Measurements from ENCODE around the gene ADPRM.
A peak's percentile ranks its signal among the peaks of the same experiment; 100 is the strongest.

The ADPRM gene

GRCh38 chr17:10742431-10742830 is 45.0 kb downstream of the ADPRM start:
- DNase-seq = no peak

DNA sequence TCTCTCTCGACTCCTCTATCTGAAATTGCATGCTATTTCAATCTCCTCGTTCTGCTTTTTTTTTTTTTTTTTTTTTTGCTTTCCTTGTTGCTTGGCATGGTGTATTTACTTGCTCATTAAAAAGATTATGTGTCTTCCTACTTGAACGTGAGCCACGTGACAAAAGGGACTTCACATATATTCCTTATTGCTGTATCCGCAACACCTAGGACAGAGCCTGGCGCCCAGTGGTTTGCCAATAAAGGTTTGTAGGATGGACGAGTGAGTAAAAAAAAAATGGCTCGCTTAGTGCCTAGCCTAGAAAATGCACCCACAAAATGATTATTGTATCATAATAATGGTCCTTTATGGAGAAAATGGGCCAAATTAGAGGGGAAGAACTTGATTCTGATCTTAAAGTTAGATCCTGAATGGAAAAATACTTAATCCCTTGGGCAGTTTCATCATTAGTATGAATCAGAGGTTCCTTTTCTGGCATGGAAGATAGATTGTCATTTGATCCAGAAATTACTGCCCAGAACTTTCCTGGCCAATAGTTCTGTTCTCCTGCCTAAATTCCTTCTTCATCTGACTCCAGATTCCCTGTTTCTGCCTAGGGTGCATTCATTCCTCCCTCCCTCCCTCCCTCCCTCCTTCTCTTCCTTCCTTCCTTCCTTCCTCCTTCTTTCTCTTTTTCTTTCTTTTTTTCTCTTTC is 46.1 kb downstream of the ADPRM start:
- no peak for DNase-seq

DNA sequence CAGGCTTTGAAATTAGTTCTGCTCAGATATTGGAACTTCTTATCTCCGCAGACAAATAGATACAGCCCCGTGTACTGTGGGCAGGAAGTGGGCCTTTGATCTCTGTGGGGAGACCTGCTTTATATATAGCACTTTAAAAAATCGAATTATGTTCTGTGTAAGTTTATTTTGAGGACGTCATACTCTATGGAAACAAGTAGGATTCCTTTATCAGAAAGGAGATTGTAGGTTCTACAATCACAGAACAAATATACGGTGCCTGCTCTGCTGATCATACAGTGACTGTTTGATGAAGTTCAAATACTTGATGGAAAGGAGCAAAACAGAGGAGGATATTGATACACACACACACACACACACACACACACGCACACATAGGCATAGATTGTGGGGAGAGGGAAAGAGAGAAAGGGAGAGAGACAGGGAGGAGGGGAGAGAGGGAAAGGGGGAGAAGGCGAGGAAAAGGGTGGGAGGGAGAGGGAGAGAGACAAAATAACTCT is 47.2 kb downstream of the ADPRM start:
- DNase-seq = no peak

DNA sequence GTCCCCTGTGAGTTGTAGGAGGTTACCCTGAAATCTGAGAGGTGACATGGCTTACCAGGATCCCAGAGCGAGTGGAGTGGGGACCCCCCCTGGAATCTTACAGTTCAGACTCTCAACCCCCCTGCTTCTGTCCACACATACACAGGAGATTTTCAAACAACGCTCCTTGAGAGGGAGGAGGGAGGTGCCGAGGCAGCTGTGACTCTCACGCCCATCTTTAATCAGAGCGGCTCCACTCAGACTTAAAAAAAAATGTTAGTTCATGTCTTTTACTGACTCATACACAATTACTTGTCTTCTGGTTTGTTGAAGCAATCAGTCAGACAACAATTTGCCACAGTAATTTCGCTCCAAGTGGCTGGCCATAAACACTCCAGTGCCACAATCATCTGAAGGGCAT is 47.8 kb downstream of the ADPRM start:
- DNase-seq = no peak

GRCh38 chr17:10748531-10749181 is 51.3 kb downstream of the ADPRM start:
- DNase-seq = no peak

- no peak for DNase-seq
These were observed 52.8 kb downstream of the ADPRM start for GRCh38 chr17:10750210-10750609.

DNA sequence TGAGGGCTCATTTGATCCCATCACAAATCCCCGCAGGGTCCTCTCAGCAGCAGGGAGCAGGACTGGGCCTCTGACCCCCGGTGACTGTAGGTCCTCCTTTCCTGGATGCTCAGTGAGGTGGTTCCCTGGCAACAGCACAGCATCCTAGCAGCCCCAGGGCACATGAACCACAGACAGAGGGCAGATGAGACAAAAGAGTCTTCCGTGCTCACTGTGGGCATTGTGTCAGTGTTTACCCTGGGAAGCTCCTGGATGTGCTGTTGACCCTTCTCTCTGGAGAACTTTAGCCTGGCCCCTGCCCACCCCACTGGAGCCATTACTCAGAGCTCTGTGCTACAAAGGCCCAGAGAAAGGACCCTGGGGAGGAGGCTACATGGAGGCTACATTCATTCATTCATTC is 54.2 kb downstream of the ADPRM start:
- no peak for DNase-seq

DNA sequence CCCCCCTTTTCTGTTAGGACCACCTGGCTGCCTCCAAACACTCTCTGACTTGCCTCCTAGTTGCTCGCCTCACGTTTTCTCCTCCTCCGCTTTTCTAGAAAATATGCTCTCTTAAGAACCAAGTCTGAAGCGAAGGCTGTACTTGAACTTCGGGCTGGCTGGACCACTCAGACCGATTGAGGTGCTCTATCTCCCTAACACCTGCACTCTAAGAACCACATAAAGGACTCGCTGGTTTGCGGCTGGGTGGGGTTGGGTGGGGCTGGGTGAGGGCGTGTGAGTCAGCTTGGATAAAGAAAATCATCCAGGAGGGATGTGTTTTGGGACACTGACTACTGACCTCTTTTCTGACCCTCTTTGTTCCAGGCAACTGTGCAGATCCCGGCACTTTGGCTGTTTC is 55.3 kb downstream of the ADPRM start:
- DNase-seq = no peak

- peak; percentile 21 to 31 for DNase-seq
These were observed 56.7 kb downstream of the ADPRM start for GRCh38 chr17:10754109-10754508.

- no peak for DNase-seq
These were observed 57.6 kb downstream of the ADPRM start for GRCh38 chr17:10754861-10755591.

- no peak for DNase-seq
These were observed 58.3 kb downstream of the ADPRM start for GRCh38 chr17:10755592-10756127.

DNA sequence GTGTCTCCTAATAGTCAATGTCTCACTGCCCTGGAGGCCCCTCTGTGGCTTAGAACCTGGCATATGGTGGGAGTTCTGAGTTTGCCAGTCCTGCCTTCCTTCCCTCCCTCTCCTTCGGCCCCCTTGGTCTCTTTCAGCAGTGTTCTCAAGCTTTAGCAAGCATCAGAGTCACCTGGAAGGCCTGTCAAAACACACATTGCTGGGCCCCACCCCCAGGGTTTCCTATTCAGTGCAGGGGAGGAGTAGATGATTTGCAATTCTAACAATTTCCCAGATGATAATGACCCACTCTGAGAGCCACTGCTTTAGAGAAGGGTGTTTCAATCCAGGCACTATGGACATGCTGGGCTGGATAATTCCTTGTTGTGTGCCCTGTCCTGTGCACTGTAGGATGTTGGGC is 58.8 kb downstream of the ADPRM start:
- DNase-seq = no peak

DNA sequence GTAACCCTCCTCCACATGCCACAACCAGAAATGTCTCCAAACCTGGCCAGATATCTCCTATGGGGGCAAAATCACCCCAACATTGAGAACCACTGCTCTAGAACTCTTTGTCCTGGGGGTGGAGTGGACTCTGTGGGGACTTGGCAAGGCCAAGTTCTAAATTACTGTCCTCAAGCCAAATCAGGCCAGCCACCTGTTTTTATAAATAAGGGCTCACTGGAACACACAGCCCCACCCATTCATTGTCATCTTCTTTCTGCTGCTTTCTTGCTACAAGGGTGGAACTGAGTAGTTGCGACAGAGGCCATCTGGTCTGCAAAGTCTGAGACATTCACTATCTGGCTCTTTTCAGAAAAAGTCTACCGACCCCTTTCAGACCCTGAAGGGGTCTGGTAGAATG is 59.2 kb downstream of the ADPRM start:
- DNase-seq = no peak

DNA sequence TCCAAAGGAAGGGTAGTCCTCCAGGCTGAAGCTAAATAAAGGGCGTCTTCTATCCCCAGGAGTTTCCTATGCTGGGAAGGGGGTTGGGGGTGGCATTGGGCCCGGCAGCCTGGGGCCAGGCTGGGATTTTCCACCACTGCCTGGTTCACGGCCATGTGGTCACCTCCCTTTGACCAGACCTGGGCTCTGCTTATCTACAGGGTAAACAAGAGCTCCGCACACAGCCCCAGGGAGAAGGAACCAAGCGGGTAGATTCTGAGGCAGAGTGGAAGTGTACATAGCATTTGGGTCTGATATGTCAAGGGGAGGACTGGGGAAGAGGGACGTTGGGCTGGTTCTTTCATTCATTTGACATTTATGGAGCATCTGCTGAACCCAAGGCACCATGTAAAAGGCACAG is 59.7 kb downstream of the ADPRM start:
- no peak for DNase-seq

GRCh38 chr17:10757647-10758046 is 60.3 kb downstream of the ADPRM start:
- no peak for DNase-seq

- DNase-seq = no peak
These were observed 60.7 kb downstream of the ADPRM start for GRCh38 chr17:10758062-10758461.
